Astrocyte (in vitro differentiated cells and primary cell): Measurements from ENCODE around the gene LHPP. TPM values are rescaled to one million over a fixed set of nuclear protein-coding genes. Genes with fewer than 3 reads are reported as not detected.

Experiments
- DNase-seq: peaks from one replicate; pipeline ENCODE4 v3.0.0-alpha.2; 2010; ENCODE audit warnings: low read depth
- FAIRE-seq: peaks from 2 replicates; lab custom pipeline; 2011; peaks lifted over from hg19 to GRCh38; lab: Jason Lieb, UNC
- H2AFZ ChIP-seq: 2 replicates; pipeline ENCODE4 v1.6.0; 2012; ENCODE audit warnings: low read depth, low read length, inconsistent platforms
- H3K27ac ChIP-seq: 2 replicates; pipeline ENCODE4 v1.5.1; 2011; ENCODE audit warnings: low read depth, low read length, inconsistent platforms
- H3K27me3 ChIP-seq: 2 replicates; pipeline ENCODE4 v1.6.0; 2011; ENCODE audit warnings: low read length, inconsistent platforms; ENCODE audit not compliant: insufficient read depth
- H3K36me3 ChIP-seq: 2 replicates; pipeline ENCODE4 v1.5.1; 2011; ENCODE audit warnings: low read length, inconsistent platforms; ENCODE audit not compliant: insufficient read depth
- H3K4me1 ChIP-seq: 2 replicates; pipeline ENCODE4 v1.5.1; 2011; ENCODE audit warnings: low read length, inconsistent platforms; ENCODE audit not compliant: insufficient read depth
- H3K4me2 ChIP-seq: 2 replicates; pipeline ENCODE4 v1.6.0; 2012; ENCODE audit warnings: low read length, inconsistent platforms
- H3K4me3 ChIP-seq: 2 replicates; pipeline ENCODE4 v1.5.1; 2011; ENCODE audit warnings: low read depth, mild to moderate bottlenecking, low read length, inconsistent platforms; ENCODE audit not compliant: insufficient read depth
- H3K79me2 ChIP-seq: 2 replicates; pipeline ENCODE4 v1.6.0; 2012; ENCODE audit warnings: mild to moderate bottlenecking, low read length, inconsistent platforms; ENCODE audit not compliant: insufficient read depth
- H3K9ac ChIP-seq: 2 replicates; pipeline ENCODE4 v1.6.0; 2012; ENCODE audit warnings: mild to moderate bottlenecking, low read length, inconsistent platforms
- H3K9me3 ChIP-seq: 2 replicates; pipeline ENCODE4 v1.5.1; 2012; ENCODE audit warnings: low read depth, mild to moderate bottlenecking, low read length, inconsistent platforms; ENCODE audit not compliant: insufficient read depth
- H4K20me1 ChIP-seq: 2 replicates; pipeline ENCODE4 v1.6.0; 2012; ENCODE audit warnings: low read length, inconsistent platforms; ENCODE audit not compliant: insufficient read depth
- H3K27ac Mint-ChIP-seq: one replicate; pipeline ENCODE4 v1.8.0; 2021; ENCODE audit warnings: mild to moderate bottlenecking, mixed read lengths; ENCODE audit not compliant: unreplicated experiment
- H3K27me3 Mint-ChIP-seq: one replicate; pipeline ENCODE4 v1.8.0; 2021; ENCODE audit warnings: low read depth, mixed read lengths; ENCODE audit not compliant: unreplicated experiment
- H3K36me3 Mint-ChIP-seq: one replicate; pipeline ENCODE4 v1.8.0; 2021; ENCODE audit warnings: low read depth, mixed read lengths; ENCODE audit not compliant: unreplicated experiment
- H3K4me1 Mint-ChIP-seq: one replicate; pipeline ENCODE4 v1.8.0; 2021; ENCODE audit warnings: low read depth, mixed read lengths; ENCODE audit not compliant: unreplicated experiment
- H3K4me3 Mint-ChIP-seq: one replicate; pipeline ENCODE4 v1.8.0; 2021; ENCODE audit warnings: mild to moderate bottlenecking, moderate library complexity, mixed read lengths; ENCODE audit not compliant: unreplicated experiment
- H3K9me3 Mint-ChIP-seq: one replicate; pipeline ENCODE4 v1.8.0; 2021; ENCODE audit warnings: mild to moderate bottlenecking, mixed read lengths; ENCODE audit not compliant: unreplicated experiment
- CTCF ChIP-seq: IDR thresholded peaks from 2 replicates; pipeline ENCODE4 v1.5.1; 2011; ENCODE audit warnings: low read depth, mild to moderate bottlenecking, inconsistent platforms, low read length, moderate library complexity; ENCODE audit not compliant: insufficient read depth
- EZH2 ChIP-seq: IDR thresholded peaks from 2 replicates; pipeline ENCODE4 v1.6.1; 2012; ENCODE audit warnings: mild to moderate bottlenecking, low read length, inconsistent platforms; ENCODE audit not compliant: insufficient read depth
- total RNA-seq: library from RNA; stranded (reverse); gene quantifications from 2 replicates; pipeline ENCODE4 v1.2.1, GENCODE V29; 2021

LHPP gene
- total RNA-seq, 1 donor from 2014 or later: 6.9 TPM

GRCh38 chr10:124428207-124428777 is 33.3 kb upstream of the LHPP start:
- Mint-ChIP-seq H3K27ac (no peak overlapping the region), H3K9me3 (no peaks in the 10 kb centered on the region), H3K36me3 (no peaks in the 10 kb centered on the region), H3K4me1 (no peaks in the 10 kb centered on the region), H3K27me3 (peaks cover 27% of the 10 kb centered on the region), H3K4me3 (no peak overlapping the region)
- Histone ChIP-seq H3K27me3 (peaks cover 25% of the 10 kb centered on the region), H3K36me3 (no peaks in the 10 kb centered on the region), H4K20me1 (no peaks in the 10 kb centered on the region), H2AFZ (no peak overlapping the region), H3K79me2 (no peaks in the 10 kb centered on the region), H3K9me3 (no peaks in the 10 kb centered on the region), H3K27ac (no peak overlapping the region), H3K4me3 (no peak overlapping the region), H3K4me1 (no peaks in the 10 kb centered on the region), H3K4me2 (no peak overlapping the region), H3K9ac (no peak overlapping the region)
- FAIRE-seq (no peak), DNase-seq (no peak)
- TF ChIP-seq EZH2 (no peak), CTCF (no peak)

- Histone ChIP-seq H3K9ac (no peak overlapping the region), H3K9me3 (no peaks in the 10 kb centered on the region), H2AFZ (no peak overlapping the region), H3K4me2 (no peak overlapping the region), H3K36me3 (no peaks in the 10 kb centered on the region), H3K4me3 (no peak overlapping the region), H3K4me1 (no peaks in the 10 kb centered on the region), H3K79me2 (no peaks in the 10 kb centered on the region), H3K27ac (no peak overlapping the region), H4K20me1 (no peaks in the 10 kb centered on the region), H3K27me3 (peaks cover 21% of the 10 kb centered on the region)
- DNase-seq (no peak), FAIRE-seq (no peak)
- Mint-ChIP-seq H3K36me3 (no peaks in the 10 kb centered on the region), H3K4me1 (no peaks in the 10 kb centered on the region), H3K9me3 (no peaks in the 10 kb centered on the region), H3K27me3 (peaks cover 18% of the 10 kb centered on the region), H3K4me3 (no peak overlapping the region), H3K27ac (no peak overlapping the region)
- no peak for TF ChIP-seq CTCF
- no peak for TF ChIP-seq EZH2
Measured at GRCh38 chr10:124429576-124429975, 32.0 kb upstream of the LHPP start.

- H3K36me3 ChIP-seq: no peaks in the 10 kb centered on the region
- H2AFZ ChIP-seq: no peak overlapping the region
- DNase-seq (no peak), FAIRE-seq (no peak)
- no peak overlapping the region for H3K4me3 ChIP-seq
- peaks cover 18% of the 10 kb centered on the region for H3K27me3 Mint-ChIP-seq
- H3K36me3 Mint-ChIP-seq: no peaks in the 10 kb centered on the region
- no peak overlapping the region for H3K9ac ChIP-seq
- H4K20me1 ChIP-seq: no peaks in the 10 kb centered on the region
- H3K79me2 ChIP-seq: no peaks in the 10 kb centered on the region
- no peak overlapping the region for H3K27ac Mint-ChIP-seq
- no peak overlapping the region for H3K4me3 Mint-ChIP-seq
- H3K27me3 ChIP-seq: peaks cover 21% of the 10 kb centered on the region
- TF ChIP-seq CTCF (no peak), EZH2 (no peak)
- H3K27ac ChIP-seq: no peak overlapping the region
- H3K4me1 ChIP-seq: no peaks in the 10 kb centered on the region
- H3K9me3 Mint-ChIP-seq: no peaks in the 10 kb centered on the region
- H3K4me1 Mint-ChIP-seq: no peaks in the 10 kb centered on the region
- H3K9me3 ChIP-seq: no peaks in the 10 kb centered on the region
- no peak overlapping the region for H3K4me2 ChIP-seq
Measured at GRCh38 chr10:124430077-124430476, 31.5 kb upstream of the LHPP start.
